Measurements from ENCODE around the gene PSMD9.
"Not testable (repeated sequence)": the region's sequence is repeated elsewhere in the genome, so short reads cannot be mapped to it uniquely, and the experiment has no call there.

PSMD9 gene

GRCh38 chr12:121873216-121873569 is 15.4 kb upstream of the PSMD9 start:
- no peak for DNase-seq (ENCODE audit: low spot score)

GRCh38 chr12:121874071-121874470 is 14.5 kb upstream of the PSMD9 start:
- no peak for DNase-seq (ENCODE audit: low spot score)

GRCh38 chr12:121875582-121875981 is 13.0 kb upstream of the PSMD9 start:
- no peak for DNase-seq (ENCODE audit: low spot score)

GRCh38 chr12:121876080-121876447 is 12.5 kb upstream of the PSMD9 start:
- not testable (repeated sequence) for DNase-seq (ENCODE audit: low spot score)

- DNase-seq (ENCODE audit: low spot score) = no peak
Observed at GRCh38 chr12:121883315-121883660, 5.3 kb upstream of the PSMD9 start.

GRCh38 chr12:121885129-121885528 is 3.5 kb upstream of the PSMD9 start:
- DNase-seq (ENCODE audit: low spot score) = not testable (repeated sequence)

GRCh38 chr12:121888083-121888477 is 510 bp upstream of the PSMD9 start:
- DNase-seq (ENCODE audit: low spot score) = no peak

- DNase-seq (ENCODE audit: low spot score) = no peak
Observed at GRCh38 chr12:121889274-121889624, 659 bp downstream of the PSMD9 start.

- DNase-seq (ENCODE audit: low spot score) = not testable (repeated sequence)
Observed at GRCh38 chr12:121889661-121890060, 1.1 kb downstream of the PSMD9 start.

GRCh38 chr12:121892673-121893561 is 4.3 kb downstream of the PSMD9 start:
- no peak for DNase-seq (ENCODE audit: low spot score)

- DNase-seq (ENCODE audit: low spot score) = no peak
Observed at GRCh38 chr12:121893961-121894460, 5.4 kb downstream of the PSMD9 start.

GRCh38 chr12:121894633-121895032 is 6.0 kb downstream of the PSMD9 start:
- DNase-seq (ENCODE audit: low spot score) = no peak

- no peak for DNase-seq (ENCODE audit: low spot score)
Observed at GRCh38 chr12:121898287-121898686, 9.7 kb downstream of the PSMD9 start.

- no peak for DNase-seq (ENCODE audit: low spot score)
Observed at GRCh38 chr12:121899590-121899989, 11.0 kb downstream of the PSMD9 start.

- no peak for DNase-seq (ENCODE audit: low spot score)
Observed at GRCh38 chr12:121903202-121903601, 14.6 kb downstream of the PSMD9 start.

GRCh38 chr12:121905746-121906145 is 17.2 kb downstream of the PSMD9 start:
- DNase-seq (ENCODE audit: low spot score) = no peak

- DNase-seq (ENCODE audit: low spot score) = no peak
Observed at GRCh38 chr12:121908702-121909101, 20.1 kb downstream of the PSMD9 start.

GRCh38 chr12:121911824-121912585 is 23.4 kb downstream of the PSMD9 start:
- no peak for DNase-seq (ENCODE audit: low spot score)

GRCh38 chr12:121915841-121916321 is 27.3 kb downstream of the PSMD9 start:
- DNase-seq (ENCODE audit: low spot score) = no peak

- no peak for DNase-seq (ENCODE audit: low spot score)
Observed at GRCh38 chr12:121916719-121917118, 28.1 kb downstream of the PSMD9 start.

- peak; percentile 40 for DNase-seq (ENCODE audit: low spot score)
Observed at GRCh38 chr12:121917950-121918678, 29.5 kb downstream of the PSMD9 start, which contains the start of gene CFAP251. Gene CFAP251 (plus strand): TSS chr12:121918592. CDS start chr12:121921306, 2,714 bp downstream.

GRCh38 chr12:121918679-121919038 is 30.1 kb downstream of the PSMD9 start:
- DNase-seq (ENCODE audit: low spot score) = no peak
